Panc1 (cell line): ENCODE data around the gene ACYP2.

Experiments used
- CTCF ChIP-seq: fragments of 450-650 bp; IDR thresholded peaks from 2 replicates; pipeline ENCODE4 v1.5.1; 2017; ENCODE audit warnings: mild to moderate bottlenecking
- POLR2AphosphoS5 ChIP-seq: IDR thresholded peaks from 2 replicates; pipeline ENCODE4 v1.6.1; 2012; ENCODE audit warnings: mild to moderate bottlenecking, low read depth, low read length, moderate library complexity
- REST ChIP-seq, 2 experiments: IDR thresholded peaks; 2 replicates each; pipeline ENCODE4 v1.6.1; 2011 to 2012; ENCODE audit warnings: low read depth in 2 of 2, control low read depth in 1 of 2, low read length in 1 of 2, mild to moderate bottlenecking in 1 of 2, moderate library complexity in 1 of 2; ENCODE audit not compliant: insufficient read depth in 1 of 2
- SIN3A ChIP-seq: IDR thresholded peaks from 2 replicates; pipeline ENCODE4 v1.6.1; 2012; ENCODE audit warnings: low read depth, mild to moderate bottlenecking, low read length, moderate library complexity, borderline replicate concordance; ENCODE audit not compliant: insufficient read depth
- TCF7L2 ChIP-seq: IDR thresholded peaks from 2 replicates; pipeline ENCODE4 v1.6.1; 2011; ENCODE audit warnings: mild to moderate bottlenecking, low read depth, low read length, inconsistent platforms

- TF ChIP-seq REST (IDR thresholded peaks at IDR 0.05; ENCODE audit: insufficient read depth in 1 of 2, low read depth in 2 of 2, low read length in 1 of 2), result no peak
- no peak for TF ChIP-seq CTCF
- TF ChIP-seq POLR2AphosphoS5, result no peak
- no peak for TF ChIP-seq SIN3A
- TF ChIP-seq TCF7L2, result no peak
Observed at GRCh38 chr2:54090521-54091117, 24.8 kb upstream of the ACYP2 start.
